SU-DHL-6 (cell line): Measurements from ENCODE around the gene SERPINA3.

ENCODE experiments used
- H2AFZ ChIP-seq: fragments of 200-600 bp; sonication (generic); 2 replicates; pipeline ENCODE4 v1.6.1; 2014; ENCODE audit warnings: low read depth, mild to moderate bottlenecking, moderate library complexity, mixed read lengths, antibody characterized with exemption, low read length; ENCODE audit not compliant: severe bottlenecking
- H3F3A ChIP-seq: fragments of 200-600 bp; shearing (Covaris generic); 2 replicates; pipeline ENCODE4 v1.6.0; 2016; ENCODE audit warnings: antibody characterized with exemption, mild to moderate bottlenecking; ENCODE audit not compliant: insufficient read depth
- H3K27ac ChIP-seq: fragments of 200-600 bp; sonication (generic); 2 replicates; pipeline ENCODE4 v1.5.1; 2016; ENCODE audit warnings: low read depth, mild to moderate bottlenecking, low read length, moderate library complexity, mixed read lengths
- H3K27me3 ChIP-seq: fragments of 200-600 bp; sonication (generic), shearing (Covaris generic); 2 replicates; pipeline ENCODE4 v1.6.0; 2014; ENCODE audit warnings: mild to moderate bottlenecking, low read length
- H3K36me3 ChIP-seq: fragments of 200-600 bp; sonication (generic); 2 replicates; pipeline ENCODE4 v1.6.1; 2014; ENCODE audit warnings: mild to moderate bottlenecking, low read length, mixed read lengths
- H3K4me2 ChIP-seq: fragments of 300-600, 200-600 bp; shearing (Covaris generic), sonication (generic); 2 replicates; pipeline ENCODE4 v1.6.0; 2014; ENCODE audit warnings: low read length, low read depth, mild to moderate bottlenecking; ENCODE audit not compliant: poor library complexity, severe bottlenecking
- H3K4me3 ChIP-seq: fragments of 200-600 bp; sonication (generic); 2 replicates; pipeline ENCODE4 v1.5.1; 2014; ENCODE audit warnings: antibody characterized with exemption, low read length, mild to moderate bottlenecking, mixed read lengths; ENCODE audit not compliant: insufficient read depth, poor library complexity, severe bottlenecking
- H3K79me2 ChIP-seq: fragments of 200-600 bp; sonication (generic); 2 replicates; pipeline ENCODE4 v1.6.1; 2014; ENCODE audit warnings: mild to moderate bottlenecking, low read length, moderate library complexity; ENCODE audit not compliant: insufficient read depth
- H3K9ac ChIP-seq: fragments of 200-600 bp; sonication (generic); 2 replicates; pipeline ENCODE4 v1.7.0; 2014; ENCODE audit warnings: mild to moderate bottlenecking, low read length
- H3K9me2 ChIP-seq: fragments of 200-600 bp; sonication (generic); replicated peaks from 2 replicates; pipeline ENCODE4 v1.6.1; 2014; ENCODE audit warnings: low read length; ENCODE audit not compliant: insufficient read depth
- H3K9me3 ChIP-seq: fragments of 200-600 bp; sonication (generic); 2 replicates; pipeline ENCODE4 v1.6.1; 2014; ENCODE audit warnings: low read length, mixed read lengths; ENCODE audit not compliant: insufficient read depth
- H4K20me1 ChIP-seq: fragments of 200-600 bp; sonication (generic); 2 replicates; pipeline ENCODE4 v1.6.1; 2014; ENCODE audit warnings: low read depth, mild to moderate bottlenecking, antibody characterized with exemption, low read length, moderate library complexity, mixed read lengths
- EZH2phosphoT487 ChIP-seq: fragments of 200-600 bp; sonication (generic), shearing (Covaris generic); conservative IDR thresholded peaks from 2 replicates; pipeline ENCODE4 v1.6.1; 2018; ENCODE audit warnings: mild to moderate bottlenecking, antibody characterized with exemption, low read length, moderate library complexity, mixed read lengths
- TF ChIP-seq, protein P1 (sequence below): fragments of 200-600 bp; sonication (generic); IDR thresholded peaks from one replicate; pipeline ENCODE4 v1.5.1; 2017; ENCODE audit warnings: antibody characterized with exemption, mild to moderate bottlenecking, low read length, moderate library complexity; ENCODE audit not compliant: insufficient read depth, poor library complexity, severe bottlenecking

Gene SERPINA3

DNA sequence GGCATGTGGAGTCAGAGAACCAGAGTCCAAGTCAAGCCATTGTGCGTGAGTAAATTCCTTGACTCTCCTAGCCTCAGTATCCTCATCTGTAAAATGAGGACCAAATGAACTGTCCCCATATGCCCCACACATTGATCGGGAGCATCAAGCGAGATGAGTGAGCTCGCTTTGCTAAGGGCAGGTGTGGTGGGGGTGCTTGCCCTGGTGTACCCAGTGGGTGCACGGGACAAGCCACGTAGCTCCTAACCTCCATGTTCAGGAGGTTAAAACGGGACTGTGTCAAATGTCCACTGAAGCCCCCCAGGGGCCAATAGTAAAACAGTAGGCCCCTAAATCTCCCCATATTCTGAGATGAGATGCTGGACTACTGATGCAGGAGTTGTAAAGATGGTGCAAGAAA, 60.9 kb downstream of the SERPINA3 start:
- H3K9me3 ChIP-seq: no peaks in the 10 kb centered on the region
- H3K9ac ChIP-seq: no peak overlapping the region
- H3K4me2 ChIP-seq: no peak overlapping the region
- H3F3A ChIP-seq: no peaks in the 10 kb centered on the region
- no peaks in the 10 kb centered on the region for H3K9me2 ChIP-seq
- H3K36me3 ChIP-seq: no peaks in the 10 kb centered on the region
- H2AFZ ChIP-seq: no peak overlapping the region
- no peaks in the 10 kb centered on the region for H3K27me3 ChIP-seq
- TF ChIP-seq, protein P1, sequence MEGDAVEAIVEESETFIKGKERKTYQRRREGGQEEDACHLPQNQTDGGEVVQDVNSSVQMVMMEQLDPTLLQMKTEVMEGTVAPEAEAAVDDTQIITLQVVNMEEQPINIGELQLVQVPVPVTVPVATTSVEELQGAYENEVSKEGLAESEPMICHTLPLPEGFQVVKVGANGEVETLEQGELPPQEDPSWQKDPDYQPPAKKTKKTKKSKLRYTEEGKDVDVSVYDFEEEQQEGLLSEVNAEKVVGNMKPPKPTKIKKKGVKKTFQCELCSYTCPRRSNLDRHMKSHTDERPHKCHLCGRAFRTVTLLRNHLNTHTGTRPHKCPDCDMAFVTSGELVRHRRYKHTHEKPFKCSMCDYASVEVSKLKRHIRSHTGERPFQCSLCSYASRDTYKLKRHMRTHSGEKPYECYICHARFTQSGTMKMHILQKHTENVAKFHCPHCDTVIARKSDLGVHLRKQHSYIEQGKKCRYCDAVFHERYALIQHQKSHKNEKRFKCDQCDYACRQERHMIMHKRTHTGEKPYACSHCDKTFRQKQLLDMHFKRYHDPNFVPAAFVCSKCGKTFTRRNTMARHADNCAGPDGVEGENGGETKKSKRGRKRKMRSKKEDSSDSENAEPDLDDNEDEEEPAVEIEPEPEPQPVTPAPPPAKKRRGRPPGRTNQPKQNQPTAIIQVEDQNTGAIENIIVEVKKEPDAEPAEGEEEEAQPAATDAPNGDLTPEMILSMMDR: no peak
- no peak for TF ChIP-seq EZH2phosphoT487
- H4K20me1 ChIP-seq: no peaks in the 10 kb centered on the region
- H3K4me3 ChIP-seq: no peak overlapping the region
- H3K79me2 ChIP-seq: no peaks in the 10 kb centered on the region
- H3K27ac ChIP-seq: no peak overlapping the region
